H1 (cell line): Measurements from ENCODE around the gene SLC15A4. TPM values are rescaled to one million over a fixed set of nuclear protein-coding genes. Genes with fewer than 3 reads are reported as not detected.

ENCODE experiments used
- CTCF ChIA-PET: fragments of 300-600 bp; sonication (Branson Sonifier 250); formaldehyde crosslinking; loops from one replicate; lab custom pipeline; 2021; ENCODE audit not compliant: partially characterized antibody; lab: Charles Lee
- POLR2A ChIA-PET: fragments of 300-600 bp; sonication (Branson Sonifier 250); formaldehyde crosslinking; loops from one replicate; lab custom pipeline; 2021; ENCODE audit warnings: inconsistent platforms; ENCODE audit not compliant: partially characterized antibody; lab: Charles Lee
- DNase-seq, 2 experiments: peaks; one replicate each; pipeline versions ENCODE4 v3.0.0 to v3.0.0-alpha.2; 2010 to 2022; ENCODE audit warnings: low spot score in 2 of 2, low read depth in 1 of 2, mixed read lengths in 1 of 2
- FAIRE-seq: peaks from 2 replicates; lab custom pipeline; 2011; peaks lifted over from hg19 to GRCh38; lab: Jason Lieb, UNC
- H2AFZ ChIP-seq: 2 replicates; pipeline ENCODE4 v1.8.1; 2012; ENCODE audit warnings: low read length, inconsistent platforms
- H2AK5ac ChIP-seq: 2 replicates; pipeline ENCODE4 v1.6.1; 2013; ENCODE audit warnings: low read depth, low read length
- H2BK120ac ChIP-seq: replicated peaks from 2 replicates; pipeline ENCODE3; 2013; ENCODE audit warnings: low read depth, low read length, inconsistent platforms
- H2BK12ac ChIP-seq: 2 replicates; pipeline ENCODE4 v1.6.1; 2013; ENCODE audit warnings: low read depth, low read length
- H2BK15ac ChIP-seq: 2 replicates; pipeline ENCODE4 v1.6.1; 2013; ENCODE audit warnings: low read length
- H2BK20ac ChIP-seq: 2 replicates; pipeline ENCODE4 v1.6.1; 2013; ENCODE audit warnings: low read length
- H2BK5ac ChIP-seq: 2 replicates; pipeline ENCODE4 v1.6.1; 2013; ENCODE audit warnings: low read depth, low read length
- H3K14ac ChIP-seq: 2 replicates; pipeline ENCODE4 v1.6.1; 2013; ENCODE audit warnings: inconsistent platforms; ENCODE audit not compliant: insufficient read length
- H3K18ac ChIP-seq: 2 replicates; pipeline ENCODE4 v1.6.1; 2013; ENCODE audit warnings: low read length; ENCODE audit errors: extremely low read depth
- H3K23ac ChIP-seq: 2 replicates; pipeline ENCODE4 v1.6.1; 2013; ENCODE audit warnings: inconsistent platforms; ENCODE audit not compliant: insufficient read length
- H3K23me2 ChIP-seq: 2 replicates; pipeline ENCODE4 v1.6.1; 2013; ENCODE audit warnings: low read depth, low read length
- H3K27ac ChIP-seq: 2 replicates; pipeline ENCODE4 v1.6.1; 2011; ENCODE audit warnings: low read depth, low read length, inconsistent platforms
- H3K27me3 ChIP-seq, 4 experiments: replicated peaks in 1 of 4; 1 replicate in 1 of 4; 2 replicates in 3 of 4; pipeline versions ENCODE4 v1.6.1 to v1.8.1; 2011 to 2013; ENCODE audit warnings: low read length in 3 of 4, mild to moderate bottlenecking in 3 of 4, inconsistent platforms in 2 of 4, mixed read lengths in 2 of 4, moderate library complexity in 1 of 4; ENCODE audit not compliant: control insufficient read depth in 3 of 4, insufficient read depth in 3 of 4; ENCODE audit errors: extremely low read depth in 1 of 4
- H3K36me3 ChIP-seq, 4 experiments: 2 replicates each; pipeline versions ENCODE4 v1.6.1 to v1.8.1; 2011 to 2013; ENCODE audit warnings: mild to moderate bottlenecking in 4 of 4, low read length in 3 of 4, moderate library complexity in 2 of 4, control low read depth in 1 of 4, inconsistent platforms in 1 of 4; ENCODE audit not compliant: insufficient read depth in 4 of 4, control insufficient read depth in 2 of 4
- H3K4ac ChIP-seq: replicated peaks from 2 replicates; pipeline ENCODE3; 2013; ENCODE audit warnings: low read length, low read depth, mixed read lengths, inconsistent platforms; ENCODE audit not compliant: insufficient read length
- H3K4me1 ChIP-seq, 4 experiments: replicated peaks in 1 of 4; 1 replicate in 1 of 4; 2 replicates in 3 of 4; pipeline versions ENCODE4 v1.6.1 to v1.8.1; 2011 to 2013; ENCODE audit warnings: low read length in 3 of 4, inconsistent platforms in 2 of 4, mixed read lengths in 1 of 4; ENCODE audit not compliant: insufficient read depth in 4 of 4, control insufficient read depth in 3 of 4
- H3K4me2 ChIP-seq, 2 experiments: 2 replicates each; pipeline versions ENCODE4 v1.6.1 to v1.8.1; 2011 to 2013; ENCODE audit warnings: low read depth in 2 of 2, low read length in 2 of 2, control low read depth in 1 of 2, inconsistent platforms in 1 of 2, mild to moderate bottlenecking in 1 of 2; ENCODE audit not compliant: insufficient read depth in 1 of 2
- H3K4me3 ChIP-seq, 4 experiments: fragments of 200-600, 300-600 bp in 1 of 4; sonication (generic), shearing (Covaris generic), sonication (Bioruptor Twin) in 1 of 4; 2 replicates each; pipeline versions ENCODE4 v1.5.1 to v1.8.1; 2011 to 2016; ENCODE audit warnings: low read length in 4 of 4, low read depth in 3 of 4, control low read depth in 2 of 4, inconsistent platforms in 2 of 4, mild to moderate bottlenecking in 2 of 4, mixed read lengths in 1 of 4, moderate library complexity in 1 of 4; ENCODE audit not compliant: insufficient read depth in 2 of 4; ENCODE audit errors: extremely low read depth in 1 of 4
- H3K56ac ChIP-seq: replicated peaks from 2 replicates; pipeline ENCODE3; 2013; ENCODE audit warnings: low read depth, mild to moderate bottlenecking, mixed read lengths, low read length, inconsistent platforms; ENCODE audit not compliant: insufficient read length
- H3K79me1 ChIP-seq: 2 replicates; pipeline ENCODE4 v1.6.1; 2013; ENCODE audit warnings: low read depth, low read length, control low read depth
- H3K79me2 ChIP-seq, 2 experiments: 2 replicates each; pipeline versions ENCODE4 v1.6.1 to v1.8.1; 2012 to 2013; ENCODE audit warnings: low read length in 2 of 2, mild to moderate bottlenecking in 2 of 2, inconsistent platforms in 1 of 2; ENCODE audit not compliant: insufficient read depth in 2 of 2, control insufficient read depth in 1 of 2
- H3K9ac ChIP-seq, 4 experiments: replicated peaks in 1 of 4; 1 replicate in 1 of 4; 2 replicates in 3 of 4; pipeline versions ENCODE4 v1.6.1 to v1.8.1; 2011 to 2013; ENCODE audit warnings: low read depth in 3 of 4, low read length in 3 of 4, control low read depth in 2 of 4, mild to moderate bottlenecking in 2 of 4, moderate library complexity in 2 of 4, inconsistent platforms in 1 of 4; ENCODE audit errors: extremely low read depth in 1 of 4
- H3K9me3 ChIP-seq, 2 experiments: 2 replicates each; pipeline versions ENCODE4 v1.6.1 to v1.8.1; 2012 to 2013; ENCODE audit warnings: mild to moderate bottlenecking in 2 of 2, moderate library complexity in 2 of 2, control low read depth in 1 of 2, inconsistent platforms in 1 of 2, low read depth in 1 of 2, low read length in 1 of 2, mixed read lengths in 1 of 2; ENCODE audit not compliant: insufficient read depth in 2 of 2
- H4K20me1 ChIP-seq, 2 experiments: replicated peaks in 1 of 2; 2 replicates each; pipeline versions ENCODE3 to v1.8.1; 2011 to 2013; ENCODE audit warnings: inconsistent platforms in 2 of 2, low read length in 2 of 2, mild to moderate bottlenecking in 1 of 2; ENCODE audit not compliant: insufficient read depth in 2 of 2, control insufficient read depth in 1 of 2
- H4K5ac ChIP-seq: 2 replicates; pipeline ENCODE4 v1.6.1; 2013; ENCODE audit warnings: low read length, low read depth, mixed read lengths, inconsistent platforms; ENCODE audit not compliant: insufficient read length
- H4K8ac ChIP-seq: 2 replicates; pipeline ENCODE4 v1.8.0; 2013; ENCODE audit warnings: mild to moderate bottlenecking, moderate library complexity, low read length, inconsistent platforms; ENCODE audit not compliant: insufficient read depth; ENCODE audit errors: extremely low read depth
- H4K91ac ChIP-seq: replicated peaks from 2 replicates; pipeline ENCODE3; 2013; ENCODE audit warnings: low read length, mixed read lengths, inconsistent platforms; ENCODE audit not compliant: insufficient read length
- BACH1 ChIP-seq: IDR thresholded peaks from 2 replicates; pipeline ENCODE4 v1.6.1; 2012; ENCODE audit warnings: low read length, improper control_type of control experiment
- BRCA1 ChIP-seq: IDR thresholded peaks from 2 replicates; pipeline ENCODE4 v1.6.1; 2012; ENCODE audit warnings: low read depth, low read length, improper control_type of control experiment
- CBX5 ChIP-seq: fragments of 300-800, 300-1000 bp; sonication (generic); IDR thresholded peaks from 2 replicates; pipeline ENCODE4 v1.7.1; 2016; ENCODE audit warnings: antibody characterized with exemption, low read length, low read depth
- CBX8 ChIP-seq: fragments of 300-800, 300-1000 bp; sonication (generic); IDR thresholded peaks from 2 replicates; pipeline ENCODE4 v1.7.1; 2016; ENCODE audit warnings: low read depth, low read length, borderline replicate concordance
- EZH2 ChIP-seq: fragments of 200-600 bp; sonication (generic); IDR thresholded peaks from 2 replicates; pipeline ENCODE4 v1.7.1; 2012; ENCODE audit warnings: low read depth, mild to moderate bottlenecking, moderate library complexity, low read length, inconsistent platforms; ENCODE audit not compliant: severe bottlenecking
- JUN ChIP-seq: IDR thresholded peaks from 2 replicates; pipeline ENCODE4 v1.6.1; 2011; ENCODE audit warnings: low read depth, mild to moderate bottlenecking, improper control_type of control experiment, low read length
- JUND ChIP-seq: IDR thresholded peaks from 2 replicates; pipeline ENCODE4 v1.6.1; 2011; ENCODE audit warnings: mild to moderate bottlenecking, improper control_type of control experiment, low read length
- NANOG ChIP-seq: IDR thresholded peaks from 2 replicates; pipeline ENCODE4 v1.6.1; 2011; ENCODE audit warnings: low read length, low read depth, mild to moderate bottlenecking, inconsistent platforms; ENCODE audit not compliant: insufficient read depth, poor library complexity, severe bottlenecking
- POLR2A ChIP-seq, 2 experiments: IDR thresholded peaks; 1 replicate in 1 of 2; 2 replicates in 1 of 2; pipeline ENCODE4 v1.6.1; 2011; ENCODE audit warnings: low read depth in 2 of 2, low read length in 2 of 2, mild to moderate bottlenecking in 2 of 2; ENCODE audit errors: control extremely low read depth in 1 of 2
- POU5F1 ChIP-seq: IDR thresholded peaks from 2 replicates; pipeline ENCODE4 v1.6.1; 2011; ENCODE audit warnings: low read depth, mild to moderate bottlenecking, low read length, moderate library complexity
- RXRA ChIP-seq: IDR thresholded peaks from 2 replicates; pipeline ENCODE4 v1.6.1; 2011; ENCODE audit warnings: low read depth, mild to moderate bottlenecking, low read length, moderate library complexity; ENCODE audit not compliant: insufficient read depth
- TAF1 ChIP-seq: IDR thresholded peaks from 2 replicates; pipeline ENCODE4 v1.6.1; 2011; ENCODE audit warnings: mild to moderate bottlenecking, low read depth, low read length
- WGBS, 2 experiments: shearing (Covaris generic) in 1 of 2; methylation state at CpG; one replicate each; pipeline versions ENCODE4 v1.1.6 to v1.1.7; 2013 to 2015; ENCODE audit warnings: low lambda C conversion rate in 2 of 2, mixed read lengths in 2 of 2, inconsistent platforms in 1 of 2, low coverage in 1 of 2, missing lambda C conversion rate in 1 of 2; ENCODE audit not compliant: insufficient replicate concordance in 2 of 2, insufficient coverage in 1 of 2, insufficient read length in 1 of 2; ENCODE audit errors: extremely low coverage in 1 of 2, missing lambda C conversion rate in 1 of 2; 5-methylcytosine and 5-hydroxymethylcytosine counted together
- polyA plus RNA-seq, 7 experiments: library from polyadenylated mRNA; depleted of rRNA in 3 of 7; stranded (reverse) in 5 of 7; unstranded in 2 of 7; fragments of >200 nt in 5 of 7; fragments of 200-250 nt in 2 of 7; gene quantifications; 1 replicate in 5 of 7; 2 replicates in 1 of 7; 4 replicates in 1 of 7; pipeline versions ENCODE4 v1.2.1 to v1.2.3, GENCODE V29; 2011 to 2013; ENCODE audit warnings: missing spikeins in 2 of 7, mixed read lengths in 2 of 7
- total RNA-seq: library from RNA; stranded (reverse); fragmentation: NEBNext Ultra II Directional; extraction: Animal tissue kit (Norgen Biotek cat#: 25700); gene quantifications from 2 replicates; pipeline ENCODE4 v1.2.1, GENCODE V29; 2021
- TF ChIP-seq, protein P1 (sequence below): IDR thresholded peaks from 2 replicates; pipeline ENCODE4 v1.6.1; 2012; ENCODE audit warnings: inconsistent platforms

Gene SLC15A4
- total and polyA plus RNA-seq, 2 of the 8 experiments (the other 6 are each of a cell fraction or from before 2014, with no cell fraction given) = 22.7 to 26.6 TPM

DNA sequence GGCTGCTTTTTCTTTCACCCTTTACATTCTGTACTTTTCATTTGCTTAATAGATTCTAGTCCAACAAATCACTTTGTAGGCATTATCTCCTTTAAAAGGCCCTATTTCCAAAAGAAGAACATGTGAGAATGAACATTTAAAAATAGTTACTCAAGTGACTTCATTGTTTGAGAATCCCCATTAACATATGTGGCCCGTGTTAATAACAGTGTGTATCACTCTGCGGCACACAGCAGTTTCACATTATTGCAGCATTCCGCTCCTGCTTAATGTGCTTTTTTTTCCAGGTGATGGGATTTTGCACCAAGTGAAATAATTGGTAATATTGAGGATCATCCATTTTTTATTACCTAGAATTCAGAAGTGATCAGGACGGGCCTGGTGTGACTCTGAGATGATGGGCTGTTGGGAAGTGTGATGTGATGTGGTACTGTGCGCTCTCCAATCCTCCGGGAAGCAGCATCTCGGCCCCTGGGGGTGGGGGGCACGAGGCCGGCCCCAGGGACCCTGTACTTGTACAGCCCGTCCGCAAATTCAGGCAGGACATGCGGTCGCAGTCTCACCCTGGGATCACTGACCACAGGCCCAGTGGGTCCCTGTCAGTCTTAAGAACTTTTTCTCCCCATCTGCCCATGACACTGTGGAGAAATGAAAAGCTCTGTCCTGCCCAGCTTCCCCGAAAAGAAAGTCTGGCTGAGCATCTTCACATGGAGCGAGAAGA is 32.9 kb downstream of the SLC15A4 start:
- H2AFZ ChIP-seq = no peak overlapping the region
- no peaks in the 10 kb centered on the region for H3K79me1 ChIP-seq
- H2AK5ac ChIP-seq = no peak overlapping the region
- no peak overlapping the region for H4K91ac ChIP-seq
- no peak overlapping the region for H4K5ac ChIP-seq
- FAIRE-seq = no peak
- no peaks in the 10 kb centered on the region; a peak in 1 of 7 replicates for H3K27me3 ChIP-seq
- ChIA-PET POLR2A (interaction anchor here (1.6 kb wide), 1 partner anchor 34 kb away, joined by 6 read pairs; the partner anchor contains the start of gene SLC15A4), CTCF (interaction anchor here (1.0 kb wide), 1 partner anchor 9 kb away, joined by 8 read pairs; no protein-coding TSS in a partner anchor)
- no peak overlapping the region for H3K56ac ChIP-seq
- H3K23me2 ChIP-seq = no peaks in the 10 kb centered on the region; the same call in 1 of the 2 replicates
- no peak overlapping the region for H3K4me3 ChIP-seq
- H3K4ac ChIP-seq = no peak overlapping the region
- H2BK15ac ChIP-seq = no peak overlapping the region
- no peak overlapping the region for H3K9ac ChIP-seq
- H3K23ac ChIP-seq = no peak overlapping the region
- H2BK5ac ChIP-seq = no peak overlapping the region
- no peaks in the 10 kb centered on the region; a peak in 1 of 4 replicates for H3K79me2 ChIP-seq
- DNase-seq = no peak
- H3K4me1 ChIP-seq = no peaks in the 10 kb centered on the region
- H4K8ac ChIP-seq = no peak overlapping the region
- H3K36me3 ChIP-seq = peaks cover 7 to 39% (median 18%) of the 10 kb centered on the region in 4 experiments
- no peak overlapping the region for H3K4me2 ChIP-seq
- H3K9me3 ChIP-seq = no peaks in the 10 kb centered on the region
- H2BK120ac ChIP-seq = no peak overlapping the region
- H3K18ac ChIP-seq = no peak overlapping the region
- H4K20me1 ChIP-seq = peaks cover 4 to 19% of the 10 kb centered on the region in 2 experiments
- WGBS, 2 experiments = 93% methylated on average over 15 of the region's 15 CpGs; no CpG with 5 or more reads in 1 of the 2 experiments
- no peak overlapping the region for H3K27ac ChIP-seq
- H2BK12ac ChIP-seq = no peak overlapping the region
- H3K14ac ChIP-seq = no peak overlapping the region
- H2BK20ac ChIP-seq = no peak overlapping the region
- TF ChIP-seq POU5F1 = no peak
- no peak for TF ChIP-seq NANOG
- no peak for TF ChIP-seq JUN
- no peak for TF ChIP-seq JUND
- no peak for TF ChIP-seq EZH2
- TF ChIP-seq BACH1 = no peak
- no peak for TF ChIP-seq CBX5
- no peak for TF ChIP-seq CBX8
- TF ChIP-seq RXRA = no peak
- TF ChIP-seq, protein P1, sequence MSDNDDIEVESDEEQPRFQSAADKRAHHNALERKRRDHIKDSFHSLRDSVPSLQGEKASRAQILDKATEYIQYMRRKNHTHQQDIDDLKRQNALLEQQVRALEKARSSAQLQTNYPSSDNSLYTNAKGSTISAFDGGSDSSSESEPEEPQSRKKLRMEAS = no peak
- TF ChIP-seq BRCA1 = no peak
- no peak for TF ChIP-seq TAF1
- TF ChIP-seq POLR2A (IDR thresholded peaks at IDR 0.05; ENCODE audit: control extremely low read depth in 1 of 2, low read depth in 2 of 2, low read length in 2 of 2) = no peak
